Loucy (cell line): ENCODE data around the gene KCNT2.

Source experiments
- CTCF ChIP-seq: fragments of 200-600 bp; sonication (generic); conservative IDR thresholded peaks from 2 replicates; pipeline ENCODE4 v1.5.1; 2014; ENCODE audit warnings: mild to moderate bottlenecking, antibody characterized with exemption, low read length
- EZH2phosphoT487 ChIP-seq: fragments of 200-600 bp; IDR thresholded peaks from 2 replicates; pipeline ENCODE4 v1.6.1; 2018; ENCODE audit warnings: antibody characterized with exemption, mild to moderate bottlenecking, moderate library complexity, borderline replicate concordance

- TF ChIP-seq CTCF (no peak), EZH2phosphoT487 (no peak)
Observed at GRCh38 chr1:196255762-196256161, 352.5 kb downstream of the KCNT2 start.
